Bronchial epithelial cell (primary cell): ENCODE data around the gene DLGAP1. TPM values are rescaled to one million over a fixed set of nuclear protein-coding genes. Genes with fewer than 3 reads are reported as not detected.

ENCODE experiments used
- DNase-seq: peaks from one replicate; pipeline ENCODE4 v3.0.0-alpha.2; 2010; ENCODE audit warnings: low read depth
- FAIRE-seq: peaks from 2 replicates; lab custom pipeline; 2011; peaks lifted over from hg19 to GRCh38; lab: Jason Lieb, UNC
- H3K27me3 ChIP-seq: 2 replicates; pipeline ENCODE4 v1.5.1; 2011; ENCODE audit warnings: low read length; ENCODE audit not compliant: control insufficient read depth, insufficient read depth
- H3K36me3 ChIP-seq: 2 replicates; pipeline ENCODE4 v1.5.1; 2011; ENCODE audit warnings: low read length; ENCODE audit not compliant: control insufficient read depth, insufficient read depth
- H3K4me3 ChIP-seq: 2 replicates; pipeline ENCODE4 v1.5.1; 2011; ENCODE audit warnings: mild to moderate bottlenecking, low read depth, low read length, control low read depth
- total RNA-seq: library from RNA; depleted of rRNA; stranded (reverse); fragments of >200 nt; gene quantifications from 2 replicates; pipeline ENCODE4 v1.2.1, GENCODE V29; 2014
- TF ChIP-seq, protein P1 (sequence below): IDR thresholded peaks from 2 replicates; pipeline ENCODE4 v1.5.1; 2011; ENCODE audit warnings: mild to moderate bottlenecking, moderate library complexity, low read length, control low read depth, inconsistent platforms; ENCODE audit not compliant: insufficient read depth, severe bottlenecking

Gene DLGAP1
- total RNA-seq, 1 donor from 2014 or later, result not detected

GRCh38 chr18:4245456-4245855, 209.7 kb downstream of the DLGAP1 start:
- Histone ChIP-seq H3K36me3 (no peaks in the 10 kb centered on the region), H3K4me3 (no peak overlapping the region), H3K27me3 (no peaks in the 10 kb centered on the region)
- FAIRE-seq (no peak), DNase-seq (no peak)
- TF ChIP-seq, protein P1, sequence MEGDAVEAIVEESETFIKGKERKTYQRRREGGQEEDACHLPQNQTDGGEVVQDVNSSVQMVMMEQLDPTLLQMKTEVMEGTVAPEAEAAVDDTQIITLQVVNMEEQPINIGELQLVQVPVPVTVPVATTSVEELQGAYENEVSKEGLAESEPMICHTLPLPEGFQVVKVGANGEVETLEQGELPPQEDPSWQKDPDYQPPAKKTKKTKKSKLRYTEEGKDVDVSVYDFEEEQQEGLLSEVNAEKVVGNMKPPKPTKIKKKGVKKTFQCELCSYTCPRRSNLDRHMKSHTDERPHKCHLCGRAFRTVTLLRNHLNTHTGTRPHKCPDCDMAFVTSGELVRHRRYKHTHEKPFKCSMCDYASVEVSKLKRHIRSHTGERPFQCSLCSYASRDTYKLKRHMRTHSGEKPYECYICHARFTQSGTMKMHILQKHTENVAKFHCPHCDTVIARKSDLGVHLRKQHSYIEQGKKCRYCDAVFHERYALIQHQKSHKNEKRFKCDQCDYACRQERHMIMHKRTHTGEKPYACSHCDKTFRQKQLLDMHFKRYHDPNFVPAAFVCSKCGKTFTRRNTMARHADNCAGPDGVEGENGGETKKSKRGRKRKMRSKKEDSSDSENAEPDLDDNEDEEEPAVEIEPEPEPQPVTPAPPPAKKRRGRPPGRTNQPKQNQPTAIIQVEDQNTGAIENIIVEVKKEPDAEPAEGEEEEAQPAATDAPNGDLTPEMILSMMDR, result no peak

- H3K4me3 ChIP-seq, result no peak overlapping the region
- no peak for FAIRE-seq
- H3K36me3 ChIP-seq, result no peaks in the 10 kb centered on the region
- no peaks in the 10 kb centered on the region for H3K27me3 ChIP-seq
- TF ChIP-seq, protein P1, result no peak
- DNase-seq, result no peak
Measured at GRCh38 chr18:4242431-4243161, 212.5 kb downstream of the DLGAP1 start.

GRCh38 chr18:4241090-4241617, 214.0 kb downstream of the DLGAP1 start:
- H3K36me3 ChIP-seq, result no peaks in the 10 kb centered on the region
- no peaks in the 10 kb centered on the region for H3K27me3 ChIP-seq
- FAIRE-seq, result no peak
- no peak overlapping the region for H3K4me3 ChIP-seq
- no peak for DNase-seq
- TF ChIP-seq, protein P1, result no peak

GRCh38 chr18:4238966-4239365, 216.1 kb downstream of the DLGAP1 start:
- no peaks in the 10 kb centered on the region for H3K27me3 ChIP-seq
- H3K36me3 ChIP-seq, result no peaks in the 10 kb centered on the region
- no peak for FAIRE-seq
- H3K4me3 ChIP-seq, result no peak overlapping the region
- no peak for DNase-seq
- TF ChIP-seq, protein P1, result no peak

GRCh38 chr18:4237664-4238041, 217.5 kb downstream of the DLGAP1 start:
- Histone ChIP-seq H3K27me3 (no peaks in the 10 kb centered on the region), H3K4me3 (no peak overlapping the region), H3K36me3 (no peaks in the 10 kb centered on the region)
- TF ChIP-seq, protein P1, result no peak
- FAIRE-seq (no peak), DNase-seq (no peak)
